Measurements from ENCODE around the gene DST. TPM values are rescaled to one million over a fixed set of nuclear protein-coding genes. Genes with fewer than 3 reads are reported as not detected.

The DST gene
- total RNA-seq, 1 experiment from 2014 or later = 91.9 TPM

DNA sequence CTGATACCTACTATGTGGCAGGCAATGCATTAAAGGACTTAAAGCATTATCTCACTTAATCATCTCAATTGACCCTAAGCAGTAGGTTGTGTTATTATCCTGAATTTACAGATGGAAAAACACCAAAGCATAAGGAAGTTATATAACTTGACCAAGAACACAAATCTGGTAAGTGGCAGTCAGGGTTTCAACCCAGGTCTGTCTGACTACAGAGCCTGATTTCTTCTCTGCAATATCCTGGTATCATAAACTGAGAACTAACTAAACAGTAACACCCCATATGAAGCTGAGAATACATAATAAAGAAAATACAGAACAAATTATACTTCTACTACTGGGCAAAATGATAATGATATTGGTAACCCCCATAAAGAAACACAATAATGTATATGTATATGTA lies 13.8 kb upstream of the DST start:
- H3K27me3 Mint-ChIP-seq (ENCODE audit: low read depth) = no peaks in the 10 kb centered on the region
- H3K4me2 ChIP-seq (ENCODE audit: insufficient read depth, insufficient read length, low read length) = no peak overlapping the region
- no peaks in the 10 kb centered on the region for H3K36me3 Mint-ChIP-seq (ENCODE audit: insufficient read depth in 1 of 3, low read depth in 3 of 3)
- no peak overlapping the region for H3K9ac ChIP-seq (ENCODE audit: extremely low read depth, insufficient read length, low read length)
- H3K9me3 ChIP-seq (ENCODE audit: control insufficient read depth, low read depth, low read length) = no peaks in the 10 kb centered on the region
- H3K4me1 ChIP-seq (ENCODE audit: insufficient read depth, low read length) = peaks cover 2% of the 10 kb centered on the region; the same call in 1 of the 2 replicates
- no peak overlapping the region for H3K18ac ChIP-seq (ENCODE audit: insufficient read length, low read depth, low read length)
- H2BK120ac ChIP-seq (ENCODE audit: low read depth, low read length, poor library complexity, severe bottlenecking) = no peak overlapping the region
- H2BK15ac ChIP-seq (ENCODE audit: low read depth, low read length) = no peak overlapping the region
- H3K14ac ChIP-seq (ENCODE audit: insufficient read depth, low read length) = no peak overlapping the region
- no peaks in the 10 kb centered on the region for H3K23me2 ChIP-seq (ENCODE audit: insufficient read length, low read depth, low read length, poor library complexity, severe bottlenecking)
- H3K4me1 Mint-ChIP-seq = peaks cover 27 to 42% of the 10 kb centered on the region in 2 experiments
- no peaks in the 10 kb centered on the region for H3K9me3 Mint-ChIP-seq
- H4K5ac ChIP-seq (ENCODE audit: insufficient read length, low read depth, low read length) = no peak overlapping the region
- H3K4me3 Mint-ChIP-seq = no peak overlapping the region
- DNase-seq = no peak
- no peak overlapping the region for H2BK12ac ChIP-seq (ENCODE audit: insufficient read length, low read depth, low read length)
- no peak overlapping the region for H4K91ac ChIP-seq (ENCODE audit: insufficient read length, low read depth, low read length)
- H3K4ac ChIP-seq (ENCODE audit: low read depth, low read length) = no peak overlapping the region
- no peak overlapping the region for H3T11ph ChIP-seq (ENCODE audit: low read length)
- H3K27ac Mint-ChIP-seq = 0 out of 7 replicates have a peak overlapping the region, but pooled peaks of 1 of the 3 experiments have one; percentile 27
- H4K20me1 ChIP-seq (ENCODE audit: control insufficient read depth, insufficient read depth, insufficient read length) = no peaks in the 10 kb centered on the region
- no peak overlapping the region for H2AFZ ChIP-seq (ENCODE audit: low read length)
- H2AK5ac ChIP-seq (ENCODE audit: insufficient read length, low read length) = no peak overlapping the region
- no peak overlapping the region for H3K23ac ChIP-seq (ENCODE audit: insufficient read length, low read depth, low read length)
- TF ChIP-seq, protein P1, sequence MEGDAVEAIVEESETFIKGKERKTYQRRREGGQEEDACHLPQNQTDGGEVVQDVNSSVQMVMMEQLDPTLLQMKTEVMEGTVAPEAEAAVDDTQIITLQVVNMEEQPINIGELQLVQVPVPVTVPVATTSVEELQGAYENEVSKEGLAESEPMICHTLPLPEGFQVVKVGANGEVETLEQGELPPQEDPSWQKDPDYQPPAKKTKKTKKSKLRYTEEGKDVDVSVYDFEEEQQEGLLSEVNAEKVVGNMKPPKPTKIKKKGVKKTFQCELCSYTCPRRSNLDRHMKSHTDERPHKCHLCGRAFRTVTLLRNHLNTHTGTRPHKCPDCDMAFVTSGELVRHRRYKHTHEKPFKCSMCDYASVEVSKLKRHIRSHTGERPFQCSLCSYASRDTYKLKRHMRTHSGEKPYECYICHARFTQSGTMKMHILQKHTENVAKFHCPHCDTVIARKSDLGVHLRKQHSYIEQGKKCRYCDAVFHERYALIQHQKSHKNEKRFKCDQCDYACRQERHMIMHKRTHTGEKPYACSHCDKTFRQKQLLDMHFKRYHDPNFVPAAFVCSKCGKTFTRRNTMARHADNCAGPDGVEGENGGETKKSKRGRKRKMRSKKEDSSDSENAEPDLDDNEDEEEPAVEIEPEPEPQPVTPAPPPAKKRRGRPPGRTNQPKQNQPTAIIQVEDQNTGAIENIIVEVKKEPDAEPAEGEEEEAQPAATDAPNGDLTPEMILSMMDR (conservative IDR thresholded peaks at IDR 0.05) = no peak
- no peak overlapping the region for H3K27ac ChIP-seq (ENCODE audit: insufficient read length, low read depth, low read length)
- H3K79me2 ChIP-seq (ENCODE audit: insufficient read depth, low read length) = no peaks in the 10 kb centered on the region
- H3K56ac ChIP-seq (ENCODE audit: insufficient read length, low read depth, low read length) = no peak overlapping the region
- H4K8ac ChIP-seq (replicated peaks; ENCODE audit: insufficient read length, low read depth, low read length) = no peak overlapping the region
- H3K79me1 ChIP-seq (ENCODE audit: insufficient read depth, low read depth, low read length, poor library complexity, severe bottlenecking) = no peaks in the 10 kb centered on the region
- no peak overlapping the region for H2BK5ac ChIP-seq (ENCODE audit: insufficient read length, low read length)
- H2BK20ac ChIP-seq (ENCODE audit: low read depth, low read length, poor library complexity, severe bottlenecking) = no peak overlapping the region
- no peaks in the 10 kb centered on the region for H3K27me3 ChIP-seq (ENCODE audit: insufficient read depth, low read length)
